ENCODE results near the gene ELFN2.

GRCh38 chr22:37330200-37331033 is 96.9 kb downstream of the ELFN2 start:
- no peak for TF ChIP-seq TAF1 (IDR thresholded peaks at IDR 0.05; ENCODE audit: borderline replicate concordance, insufficient read depth, low read length)
- TF ChIP-seq REST (IDR thresholded peaks at IDR 0.05; ENCODE audit: insufficient read depth in 1 of 2, low read depth in 2 of 2, low read length in 2 of 2) = no peak
- no peak for TF ChIP-seq POLR2AphosphoS5 (IDR thresholded peaks at IDR 0.05; ENCODE audit: low read depth, low read length)

Measured in PFSK-1 (cell line).